HCT116 (cell line): ENCODE data around the gene KSR1. TPM values are rescaled to one million over a fixed set of nuclear protein-coding genes. Genes with fewer than 3 reads are reported as not detected.

Source experiments
- ATAC-seq: fragments of 200-7000 bp; cut with Tn5 transposase; 2 replicates; pipeline ENCODE4 v1.9.1; 2020; ENCODE audit warnings: mild to moderate bottlenecking, moderate library complexity
- BruUV-seq: library from RNA; stranded (reverse); fragments of 400-500 nt; replicated peaks from 2 replicates; lab custom pipeline; 2021; lab: Mats Ljungman, UMichigan
- CTCF ChIA-PET: fragments of 300-600 bp; sonication (Branson Sonifier 250); formaldehyde crosslinking; loops from one replicate; lab custom pipeline; 2021; ENCODE audit warnings: antibody characterized with exemption; lab: Charles Lee
- POLR2A ChIA-PET: fragments of 300-600, 350-600 bp; sonication (Branson Sonifier 250); formaldehyde crosslinking; loops from one replicate; lab custom pipeline; 2021; ENCODE audit warnings: antibody characterized with exemption; lab: Charles Lee
- RAD21 ChIA-PET, 2 experiments: fragments of 300-600 bp; sonication (Branson Sonifier 250); formaldehyde crosslinking; loops; one replicate each; lab custom pipeline; 2023; ENCODE audit warnings: low total read pairs in 2 of 2; ENCODE audit not compliant: uncharacterized antibody in 2 of 2, unreplicated experiment in 2 of 2, low non-redundant PET in 1 of 2; lab: Charles Lee
- DNase-seq: peaks from one replicate; pipeline ENCODE4 v3.0.0-alpha.2; 2010; ENCODE audit warnings: low read depth, low spot score
- H2AFZ ChIP-seq: fragments of 200-600 bp; shearing (Covaris generic), sonication (generic); 2 replicates; pipeline ENCODE4 v1.6.1; 2017; ENCODE audit warnings: low read depth, mixed run types, mixed read lengths, antibody characterized with exemption, low read length; ENCODE audit not compliant: poor library complexity, severe bottlenecking
- H3K27ac ChIP-seq: 2 replicates; pipeline ENCODE4 v1.5.1; 2012; ENCODE audit warnings: low read depth, low read length
- H3K27me3 ChIP-seq: fragments of 200-600 bp; sonication (generic); 2 replicates; pipeline ENCODE4 v1.6.1; 2016; ENCODE audit warnings: mixed run types, low read length, mixed read lengths; ENCODE audit not compliant: insufficient read depth
- H3K36me3 ChIP-seq, 2 experiments: fragments of 200-500 bp in 1 of 2; fragments of 200-600 bp in 1 of 2; sonication (Bioruptor generic) in 1 of 2; sonication (generic) in 1 of 2; 2 replicates each; pipeline versions ENCODE4 v1.5.1 to v1.6.1; 2014 to 2016; ENCODE audit warnings: low read length in 2 of 2, inconsistent platforms in 1 of 2, mixed read lengths in 1 of 2, mixed run types in 1 of 2; ENCODE audit not compliant: insufficient read depth in 2 of 2, control insufficient read depth in 1 of 2
- H3K4me1 ChIP-seq, 2 experiments: fragments of 200-600 bp in 1 of 2; sonication (generic) in 1 of 2; 2 replicates each; pipeline versions ENCODE4 v1.5.1 to v1.6.1; 2012 to 2017; ENCODE audit warnings: low read length in 2 of 2, inconsistent platforms in 1 of 2, mild to moderate bottlenecking in 1 of 2, mixed read lengths in 1 of 2, mixed run types in 1 of 2, moderate library complexity in 1 of 2; ENCODE audit not compliant: insufficient read depth in 2 of 2, control insufficient read depth in 1 of 2
- H3K4me2 ChIP-seq: fragments of 200-600 bp; sonication (generic); 2 replicates; pipeline ENCODE4 v1.6.1; 2017; ENCODE audit warnings: mixed run types, low read length, mixed read lengths
- H3K4me3 ChIP-seq, 2 experiments: fragments of 200-600 bp in 1 of 2; sonication (generic) in 1 of 2; replicated peaks in 1 of 2; 2 replicates each; pipeline ENCODE4 v1.5.1; 2011 to 2016; ENCODE audit warnings: low read length in 2 of 2, control low read depth in 1 of 2, low read depth in 1 of 2, mild to moderate bottlenecking in 1 of 2, mixed read lengths in 1 of 2, mixed run types in 1 of 2
- H3K79me2 ChIP-seq: fragments of 200-600 bp; sonication (generic); 2 replicates; pipeline ENCODE4 v1.6.1; 2017; ENCODE audit warnings: mild to moderate bottlenecking, mixed run types, low read length, moderate library complexity, mixed read lengths; ENCODE audit not compliant: insufficient read depth
- H3K9ac ChIP-seq: fragments of 200-600 bp; sonication (generic); 2 replicates; pipeline ENCODE4 v1.6.1; 2016; ENCODE audit warnings: low read length, mixed read lengths
- H3K9me2 ChIP-seq: fragments of 200-600 bp; sonication (generic), shearing (Covaris generic); 2 replicates; pipeline ENCODE4 v1.6.1; 2017; ENCODE audit warnings: mixed run types, mild to moderate bottlenecking, moderate library complexity; ENCODE audit not compliant: insufficient read depth
- H3K9me3 ChIP-seq, 2 experiments: fragments of 200-500 bp in 1 of 2; fragments of 200-600 bp in 1 of 2; sonication (Bioruptor generic) in 1 of 2; sonication (generic) in 1 of 2; 2 replicates each; pipeline ENCODE4 v1.6.1; 2014 to 2017; ENCODE audit warnings: low read length in 2 of 2, mixed read lengths in 2 of 2, inconsistent platforms in 1 of 2, low read depth in 1 of 2, mild to moderate bottlenecking in 1 of 2, mixed run types in 1 of 2, moderate library complexity in 1 of 2; ENCODE audit not compliant: control insufficient read depth in 1 of 2, insufficient read depth in 1 of 2
- H4K20me1 ChIP-seq: fragments of 200-600 bp; sonication (generic), shearing (Covaris generic); 2 replicates; pipeline ENCODE4 v1.6.1; 2017; ENCODE audit warnings: mixed run types, mild to moderate bottlenecking, moderate library complexity; ENCODE audit not compliant: insufficient read depth
- ATF3 ChIP-seq: IDR thresholded peaks from 2 replicates; pipeline ENCODE4 v1.6.1; 2012
- CBX3 ChIP-seq: IDR thresholded peaks from 2 replicates; pipeline ENCODE4 v1.6.1; 2012; ENCODE audit warnings: low read depth
- EGR1 ChIP-seq: IDR thresholded peaks from 2 replicates; pipeline ENCODE4 v1.6.1; 2012; ENCODE audit warnings: low read depth
- FOSL1 ChIP-seq: IDR thresholded peaks from 2 replicates; pipeline ENCODE4 v1.6.1; 2012; ENCODE audit warnings: low read depth
- POLR2A ChIP-seq: IDR thresholded peaks from 2 replicates; pipeline ENCODE4 v1.7.0; 2011; ENCODE audit warnings: borderline replicate concordance; ENCODE audit not compliant: insufficient read depth, insufficient read length; ENCODE audit errors: extremely low read depth
- POLR2AphosphoS5 ChIP-seq: IDR thresholded peaks from 2 replicates; pipeline ENCODE4 v1.6.1; 2011; ENCODE audit warnings: mild to moderate bottlenecking, low read depth, low read length, moderate library complexity
- REST ChIP-seq: IDR thresholded peaks from 2 replicates; pipeline ENCODE4 v1.6.1; 2012; ENCODE audit warnings: low read depth
- SP1 ChIP-seq: IDR thresholded peaks from 2 replicates; pipeline ENCODE4 v1.6.1; 2012; ENCODE audit warnings: low read depth
- SRF ChIP-seq: IDR thresholded peaks from 2 replicates; pipeline ENCODE4 v1.6.1; 2012; ENCODE audit warnings: low read depth
- TCF7L2 ChIP-seq: IDR thresholded peaks from 2 replicates; pipeline ENCODE4 v1.7.0; 2011; ENCODE audit warnings: borderline replicate concordance, inconsistent platforms; ENCODE audit not compliant: insufficient read depth, insufficient read length; ENCODE audit errors: extremely low read depth
- YY1 ChIP-seq: IDR thresholded peaks from 2 replicates; pipeline ENCODE4 v1.6.1; 2011; ENCODE audit warnings: low read length, low read depth, moderate library complexity, mild to moderate bottlenecking; ENCODE audit not compliant: insufficient replicate concordance; ENCODE audit errors: extremely low read depth
- ZBTB33 ChIP-seq: IDR thresholded peaks from 2 replicates; pipeline ENCODE4 v1.6.1; 2011; ENCODE audit warnings: mild to moderate bottlenecking, low read length, moderate library complexity; ENCODE audit not compliant: insufficient replicate concordance; ENCODE audit errors: extremely low read depth
- ZFX ChIP-seq: fragments of 450-650 bp; IDR thresholded peaks from 2 replicates; pipeline ENCODE4 v1.6.1; 2017
- ZNF274 ChIP-seq: fragments of 200-500 bp; sonication (Bioruptor generic); IDR thresholded peaks from 2 replicates; pipeline ENCODE4 v1.6.1; 2014; ENCODE audit warnings: mild to moderate bottlenecking, low read depth, low read length, inconsistent platforms
- intact Hi-C: fragments of 100-400 bp; cut with micrococcal nuclease; formaldehyde crosslinking; loops from 2 replicates; pipeline ENCODE4 v1.10.0; 2022
- total RNA-seq: library from RNA; stranded (reverse); gene quantifications from one replicate; pipeline ENCODE4 v1.2.1, GENCODE V29; 2021; ENCODE audit not compliant: unreplicated experiment

The KSR1 gene
- total RNA-seq, 1 experiment from 2014 or later, result 16.5 TPM

- no peak overlapping the region for H3K9ac ChIP-seq
- DNase-seq (no peak), ATAC-seq (no peak)
- H3K9me3 ChIP-seq, result no peaks in the 10 kb centered on the region
- H4K20me1 ChIP-seq, result no peaks in the 10 kb centered on the region; the same call in 1 of the 2 replicates
- H3K4me1 ChIP-seq, result peaks cover 6 to 9% of the 10 kb centered on the region in 2 experiments
- intact Hi-C loops, result no loop called here
- H3K4me3 ChIP-seq, result no peak overlapping the region
- ChIA-PET RAD21 (no interaction called here), POLR2A (no interaction called here), CTCF (no interaction called here)
- no peak overlapping the region for H2AFZ ChIP-seq
- BruUV-seq, result no TSS peak
- no peak overlapping the region for H3K4me2 ChIP-seq
- H3K27ac ChIP-seq, result no peak overlapping the region
- TF ChIP-seq FOSL1 (no peak), POLR2A (no peak), CBX3 (no peak), TCF7L2 (no peak)
- no peaks in the 10 kb centered on the region for H3K27me3 ChIP-seq
- no peaks in the 10 kb centered on the region for H3K9me2 ChIP-seq
- H3K36me3 ChIP-seq, result no peaks in the 10 kb centered on the region
- H3K79me2 ChIP-seq, result no peaks in the 10 kb centered on the region
Observed at GRCh38 chr17:27518545-27519521, 62.6 kb downstream of the KSR1 start.

GRCh38 chr17:27519550-27519949 is 63.3 kb downstream of the KSR1 start:
- no peaks in the 10 kb centered on the region for H3K9me2 ChIP-seq
- no peak for ATAC-seq
- ChIA-PET CTCF (interaction anchor here (0.7 kb wide), 1 partner anchor 18 kb away, joined by 3 read pairs; no protein-coding TSS in a partner anchor), RAD21 (no interaction called here), POLR2A (no interaction called here)
- H3K9ac ChIP-seq, result no peak overlapping the region
- no TSS peak for BruUV-seq
- no peak for DNase-seq
- intact Hi-C loops, result no loop called here
- H3K4me3 ChIP-seq, result no peak overlapping the region
- peaks cover 10 to 14% of the 10 kb centered on the region in 2 experiments for H3K4me1 ChIP-seq
- H4K20me1 ChIP-seq, result no peaks in the 10 kb centered on the region; the same call in 1 of the 2 replicates
- no peaks in the 10 kb centered on the region for H3K9me3 ChIP-seq
- no peak overlapping the region for H2AFZ ChIP-seq
- no peaks in the 10 kb centered on the region for H3K79me2 ChIP-seq
- H3K4me2 ChIP-seq, result no peak overlapping the region
- H3K27me3 ChIP-seq, result no peaks in the 10 kb centered on the region
- H3K36me3 ChIP-seq, result no peaks in the 10 kb centered on the region
- no peak overlapping the region for H3K27ac ChIP-seq
- no peak for TF ChIP-seq EGR1
- TF ChIP-seq YY1, result no peak
- TF ChIP-seq REST, result no peak
- no peak for TF ChIP-seq ATF3
- TF ChIP-seq ZBTB33, result no peak
- no peak for TF ChIP-seq POLR2AphosphoS5
- TF ChIP-seq ZNF274, result no peak
- TF ChIP-seq ZFX, result no peak
- TF ChIP-seq SP1, result no peak
- no peak for TF ChIP-seq SRF
